8988T (cell line): ENCODE results near the gene SEMA6C.

ENCODE experiments used
- DNase-seq: peaks from one replicate; pipeline ENCODE4 v3.0.0; 2011

The SEMA6C gene

DNA sequence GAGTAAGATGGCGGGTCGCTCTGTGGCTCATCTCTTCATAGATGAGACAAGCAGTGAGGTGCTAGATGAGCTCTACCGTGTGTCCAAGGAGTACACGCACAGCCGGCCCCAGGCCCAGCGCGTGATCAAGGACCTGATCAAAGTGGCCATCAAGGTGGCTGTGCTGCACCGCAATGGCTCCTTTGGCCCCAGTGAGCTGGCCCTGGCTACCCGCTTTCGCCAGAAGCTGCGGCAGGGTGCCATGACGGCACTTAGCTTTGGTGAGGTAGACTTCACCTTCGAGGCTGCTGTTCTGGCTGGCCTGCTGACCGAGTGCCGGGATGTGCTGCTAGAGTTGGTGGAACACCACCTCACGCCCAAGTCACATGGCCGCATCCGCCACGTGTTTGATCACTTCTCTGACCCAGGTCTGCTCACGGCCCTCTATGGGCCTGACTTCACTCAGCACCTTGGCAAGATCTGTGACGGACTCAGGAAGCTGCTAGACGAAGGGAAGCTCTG, 12.4 kb upstream of the SEMA6C start:
- no peak for DNase-seq

DNA sequence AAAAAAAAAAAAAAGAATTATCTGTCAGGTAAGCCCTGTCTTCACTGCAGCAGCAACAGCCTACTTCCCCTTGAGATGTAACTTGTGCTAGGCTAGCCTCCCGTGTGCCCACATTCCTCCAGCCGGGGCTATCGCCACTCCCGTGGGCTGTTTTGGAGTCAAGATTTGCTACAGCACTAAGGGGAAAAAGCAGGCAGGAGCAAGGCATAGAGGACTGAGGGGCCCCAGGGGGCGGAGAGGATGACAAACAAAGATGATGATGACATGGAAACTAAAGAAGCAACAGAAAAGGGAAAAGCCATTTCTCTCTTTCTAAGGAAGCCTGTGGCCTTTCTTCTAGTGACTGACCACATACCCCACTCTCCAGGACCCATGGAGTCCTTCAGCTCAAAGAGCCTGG, 11.9 kb upstream of the SEMA6C start:
- DNase-seq, result no peak

DNA sequence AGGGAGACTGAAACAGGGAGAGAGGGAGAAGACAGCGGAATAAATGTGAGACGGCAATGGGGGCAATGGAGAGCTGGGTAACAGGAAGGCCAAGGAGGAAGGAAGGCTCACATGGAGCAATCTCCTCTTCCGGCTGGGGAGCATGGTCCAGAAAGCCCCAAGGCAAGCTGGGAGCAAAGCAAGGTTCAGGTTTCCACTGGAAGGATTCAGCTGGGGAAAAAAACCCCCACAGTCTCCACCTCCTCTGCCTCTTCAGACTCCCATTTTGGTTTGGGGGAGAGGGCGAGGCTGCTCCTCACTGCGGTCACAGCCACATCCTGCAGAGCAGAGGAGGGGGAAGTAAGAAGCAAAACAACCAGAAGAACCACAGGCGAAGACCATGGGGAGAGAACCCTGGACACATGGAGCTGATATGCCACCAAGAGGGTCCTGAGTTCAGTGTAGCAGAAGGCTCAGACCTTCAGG, 10.7 kb upstream of the SEMA6C start:
- DNase-seq, result no peak

DNA sequence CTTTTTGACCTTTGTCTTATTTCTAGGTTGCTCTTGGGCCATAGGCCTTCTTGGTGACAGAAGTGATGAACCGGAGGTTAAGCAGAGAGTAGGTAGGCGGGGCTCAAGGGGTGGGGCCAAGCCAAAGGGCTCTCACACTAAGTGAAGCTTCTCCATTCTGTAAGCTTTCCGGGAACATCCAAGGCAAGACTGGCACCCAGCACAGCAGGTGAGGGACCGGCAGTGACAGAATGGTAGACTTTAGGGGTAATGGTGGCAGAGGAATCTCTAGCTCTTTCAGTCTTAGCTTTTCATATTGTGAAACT, 10.0 kb upstream of the SEMA6C start, which contains the start of gene TNFAIP8L2:
TSS of gene TNFAIP8L2 (plus strand) at position 135 of the 305 bp plus-strand sequence. CDS start 2,049 bp downstream, outside the sequence.
- DNase-seq, result no peak

DNA sequence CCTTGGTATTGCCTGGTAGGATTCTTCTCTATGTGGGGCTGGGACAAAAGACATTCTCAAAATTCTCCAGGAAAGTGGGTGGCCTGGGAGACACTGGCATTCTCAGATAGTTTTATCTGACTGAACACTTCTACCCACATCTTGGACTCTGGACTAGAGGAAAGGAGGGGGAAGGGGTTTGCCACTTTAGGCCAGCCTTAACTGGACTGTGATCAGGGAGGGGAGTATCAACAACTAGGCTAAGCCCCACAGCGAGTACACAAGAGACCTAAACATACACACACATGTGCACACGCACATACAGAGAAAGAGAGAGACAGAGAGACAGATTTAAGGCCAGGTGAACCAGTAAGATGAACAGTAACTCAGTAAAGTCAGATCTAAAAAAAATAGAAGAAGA, 1.2 kb upstream of the SEMA6C start:
- DNase-seq, result no peak

DNA sequence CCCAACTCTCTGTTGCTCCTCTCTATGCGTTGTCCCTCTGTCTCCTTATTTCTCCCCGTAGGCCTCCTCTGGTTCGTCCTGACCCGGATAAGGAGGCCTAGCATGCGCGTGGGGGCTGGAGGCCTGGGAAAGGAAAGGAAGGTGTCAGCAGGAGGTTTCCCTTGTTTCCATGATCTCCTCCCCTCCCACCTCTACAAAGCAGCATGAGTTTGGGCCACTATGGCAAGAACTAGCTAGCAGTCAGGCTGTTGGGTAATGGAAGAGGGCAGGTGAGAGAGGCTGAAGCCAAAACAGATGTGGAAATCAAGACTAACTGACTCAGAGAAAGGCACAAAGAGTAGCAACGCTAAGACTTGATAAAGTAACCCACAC, 687 bp upstream of the SEMA6C start:
- DNase-seq, result no peak

DNA sequence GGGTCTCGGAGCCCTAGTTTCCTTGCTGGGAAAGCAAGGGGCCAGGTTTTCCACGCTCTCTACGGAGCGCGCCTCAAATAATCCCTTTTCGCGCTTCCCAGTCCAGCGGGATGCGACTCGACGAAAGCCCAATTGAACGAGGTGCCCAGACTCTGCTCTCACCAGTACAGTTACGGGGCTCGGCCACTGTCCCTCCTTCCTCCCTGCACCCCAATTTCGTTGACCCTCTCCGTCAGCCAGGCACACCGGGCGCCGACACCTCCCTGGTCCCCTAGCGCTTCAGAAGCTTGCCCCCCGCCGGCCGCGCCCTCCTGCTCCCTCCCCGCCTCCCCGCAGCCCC, 389 bp downstream of the SEMA6C start:
- no peak for DNase-seq

DNA sequence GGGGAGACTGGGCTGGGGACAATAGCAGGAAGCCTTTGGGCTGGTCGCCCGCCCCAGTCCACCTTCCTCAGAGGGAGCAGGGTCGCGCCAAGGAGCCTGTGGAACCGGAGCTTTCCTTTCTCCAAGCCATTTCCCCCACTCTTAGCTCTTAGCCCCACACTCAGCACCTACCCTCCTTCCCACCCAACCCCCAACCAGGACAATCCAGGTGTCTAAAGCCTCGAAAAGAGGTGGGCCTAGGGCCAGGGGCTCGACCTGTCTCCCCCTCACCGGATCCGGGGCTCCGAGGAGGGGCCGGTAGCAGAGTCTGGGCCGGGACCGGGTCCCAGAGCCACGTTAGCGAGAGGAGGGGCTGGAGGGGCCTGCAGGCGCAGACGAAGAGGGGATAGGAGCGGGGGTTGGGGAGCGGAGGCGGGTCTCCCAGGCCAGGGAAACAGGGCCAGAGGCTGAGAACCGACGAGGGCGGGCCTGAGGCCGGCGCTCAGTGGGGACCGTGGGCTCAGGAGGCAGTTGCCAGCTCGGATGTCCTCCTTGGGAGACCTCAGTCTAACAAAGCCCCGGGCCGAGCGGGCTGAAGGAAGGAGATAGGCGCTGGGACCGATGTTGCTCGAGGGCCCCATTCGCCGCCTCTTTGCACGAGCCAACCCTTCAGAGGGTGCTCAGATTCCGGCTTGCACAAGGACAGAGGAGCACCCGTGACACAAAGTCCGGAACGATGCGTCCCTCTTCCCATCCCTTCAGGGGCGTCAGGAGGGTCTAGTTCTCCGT, 943 bp downstream of the SEMA6C start:
- no peak for DNase-seq

DNA sequence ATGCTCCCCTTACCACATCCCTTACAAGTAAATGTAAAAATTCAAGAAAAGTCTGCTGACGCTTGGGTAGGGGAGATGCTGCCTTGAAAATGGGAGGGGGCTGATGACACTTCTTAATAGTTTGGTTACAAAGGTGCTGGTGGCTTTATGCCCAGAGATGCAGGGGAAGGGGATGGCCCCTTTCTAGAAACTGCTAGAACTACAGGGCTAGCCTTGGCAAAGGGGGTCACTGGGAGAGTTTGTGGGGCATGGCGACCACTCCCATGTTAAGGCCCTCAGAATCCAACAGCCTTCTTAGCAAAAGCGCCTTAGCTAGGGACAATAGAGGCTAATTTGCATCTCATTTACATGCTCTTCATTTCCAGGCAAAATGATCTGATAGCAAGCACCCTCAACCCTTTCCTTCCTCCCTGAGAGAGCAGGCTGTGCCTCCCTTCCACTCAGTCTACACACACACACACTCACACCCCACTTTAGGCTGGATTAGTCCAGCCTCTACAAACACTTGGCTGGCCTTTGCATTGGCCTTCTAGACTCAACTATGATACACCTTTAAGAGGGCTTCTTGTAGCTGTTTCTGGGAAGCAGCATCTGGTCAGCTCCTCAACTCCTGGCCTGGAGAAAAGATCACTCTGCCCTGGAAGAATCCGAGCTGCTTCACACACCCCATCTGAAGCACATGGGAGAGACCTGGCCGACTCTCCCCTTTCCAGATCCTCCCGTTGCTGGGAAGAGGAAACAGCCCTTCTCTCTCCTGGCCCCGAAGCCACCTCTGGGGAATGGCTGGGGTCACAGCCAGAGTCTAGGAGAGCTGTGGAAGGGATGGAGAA, 1.7 kb downstream of the SEMA6C start:
- no peak for DNase-seq

DNA sequence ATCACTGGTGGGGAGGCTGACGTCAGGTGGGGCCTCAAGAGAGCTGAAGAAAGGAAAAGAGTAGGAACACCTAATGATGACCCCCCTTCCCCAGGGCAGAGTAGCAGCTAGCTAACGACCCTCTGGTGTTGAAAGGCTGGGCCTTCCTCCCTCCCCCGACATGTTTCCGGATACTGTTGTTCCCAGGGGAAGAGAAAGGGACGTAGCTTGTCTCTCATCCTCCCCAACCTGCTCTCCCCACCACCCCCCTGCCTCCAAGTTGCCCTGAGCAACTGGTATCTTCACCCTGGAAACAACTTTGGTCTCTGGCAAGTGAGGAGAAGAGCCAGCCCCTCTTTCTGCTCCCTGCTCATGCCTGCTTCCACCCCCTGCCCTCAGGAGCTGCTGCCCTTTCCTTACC, 2.4 kb downstream of the SEMA6C start:
- no peak for DNase-seq

DNA sequence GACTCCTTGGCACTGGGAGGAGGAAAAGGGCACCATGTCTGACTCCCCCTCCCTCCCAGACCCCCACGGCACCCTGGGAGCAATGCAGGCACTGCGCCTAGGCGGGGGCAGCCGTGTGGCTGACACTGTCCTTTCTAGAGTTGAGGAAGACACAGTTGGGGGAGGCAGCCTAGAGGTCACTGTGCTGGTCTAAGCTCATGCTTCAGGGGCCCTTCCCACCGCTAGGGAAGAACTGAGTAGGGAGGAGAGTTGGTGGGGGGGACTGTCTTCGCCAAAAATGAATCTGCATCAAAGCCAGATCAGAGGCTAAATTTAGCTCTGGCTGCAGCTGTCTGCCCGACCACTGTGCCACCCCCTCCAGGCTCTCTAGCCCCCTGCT, 3.4 kb downstream of the SEMA6C start:
- DNase-seq, result no peak

DNA sequence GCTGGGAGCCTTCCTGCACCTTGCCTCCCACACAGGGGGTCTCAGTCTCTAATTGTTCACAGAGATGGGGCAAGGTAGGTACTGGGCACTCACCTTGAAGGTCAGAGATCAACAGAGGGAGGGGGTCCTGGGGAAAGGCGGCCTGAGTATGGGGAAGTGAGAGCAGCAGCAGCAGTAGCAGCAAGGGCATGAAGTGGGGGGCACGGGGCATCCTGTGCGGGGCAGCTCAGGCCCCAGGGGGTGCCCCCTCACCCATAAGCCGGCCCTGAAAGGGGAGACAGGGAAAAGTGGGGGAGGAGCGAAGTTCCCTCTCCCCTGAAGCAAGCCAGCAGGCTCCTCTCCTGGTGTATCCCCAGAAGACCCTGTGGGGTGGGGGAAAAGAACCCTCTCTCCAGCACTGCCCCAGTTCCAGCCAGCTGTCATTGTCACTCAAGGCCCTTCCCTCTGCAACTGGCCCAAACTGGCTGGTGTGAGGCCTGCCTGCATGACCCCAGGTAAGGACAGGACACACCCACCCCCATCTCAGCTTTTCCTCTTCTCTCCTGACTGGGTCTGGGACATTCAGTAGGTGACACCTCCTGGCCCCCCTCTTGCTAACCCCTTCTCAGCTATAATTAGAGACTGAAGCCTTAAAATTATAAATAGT, 3.9 kb downstream of the SEMA6C start:
- DNase-seq, result no peak

DNA sequence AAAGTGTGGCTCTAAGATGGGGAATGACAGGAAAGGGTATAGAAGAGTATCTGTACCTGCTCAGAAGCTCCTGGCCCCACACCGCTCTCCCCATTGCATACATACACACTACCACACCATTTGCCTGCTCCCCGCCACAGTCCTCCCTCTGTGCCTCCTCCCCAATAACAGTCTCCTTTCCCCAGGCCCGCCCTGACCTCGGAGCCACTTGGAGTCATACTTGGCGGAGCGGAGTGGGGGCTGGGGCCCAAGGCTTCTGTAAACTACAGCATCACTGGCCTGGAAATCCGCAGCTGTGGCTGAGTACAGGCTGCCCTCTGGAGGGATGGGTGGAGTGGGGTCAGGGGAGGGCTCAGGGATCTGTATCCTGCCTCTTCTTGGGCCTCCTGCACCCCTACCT, 8.6 kb downstream of the SEMA6C start:
- DNase-seq, result no peak

DNA sequence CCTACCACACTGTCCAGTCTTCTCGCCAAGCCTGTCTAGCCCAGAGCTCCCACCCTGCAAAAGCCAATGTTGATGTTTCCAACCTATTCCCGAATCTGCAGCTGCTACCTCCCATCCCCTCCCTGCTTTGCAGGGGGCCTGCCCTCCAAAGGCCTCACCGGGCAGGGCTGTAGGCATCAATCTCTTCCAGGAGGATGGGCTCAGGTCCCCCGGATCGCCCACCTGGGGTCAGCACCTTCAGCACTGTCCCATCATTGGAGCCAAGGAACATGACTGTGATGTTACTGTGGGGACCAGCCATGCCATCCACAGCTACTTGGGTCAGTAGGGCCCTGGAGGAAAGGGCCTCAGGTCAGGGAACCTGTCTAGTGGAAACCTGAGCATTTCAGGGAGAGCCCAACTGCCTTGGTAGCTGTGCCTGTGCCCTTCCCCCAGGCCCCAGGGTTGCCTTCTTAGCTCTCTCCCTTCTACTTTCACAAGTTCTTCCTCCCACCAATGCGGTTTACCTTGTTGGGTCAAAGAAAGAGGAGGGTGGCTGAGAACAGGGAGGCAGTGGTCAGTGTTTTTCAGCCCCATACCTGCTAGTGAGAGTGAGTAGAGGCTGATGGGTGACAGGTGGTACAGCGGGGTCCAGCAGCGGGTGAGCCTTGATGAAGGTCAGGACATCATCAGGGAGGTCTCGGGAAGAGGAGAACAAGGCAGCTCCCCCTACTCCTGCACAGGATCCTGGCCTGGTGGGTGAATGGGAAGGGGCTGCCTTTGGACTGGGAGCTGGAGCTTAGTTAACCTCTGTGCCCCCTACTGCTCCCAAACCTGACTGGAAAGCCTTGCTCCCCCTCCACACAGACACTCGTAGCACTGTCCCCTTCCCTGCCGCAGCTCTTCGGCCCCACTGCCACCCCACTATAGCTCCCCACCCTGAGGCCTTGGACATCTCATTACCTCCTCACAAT, 10.7 kb downstream of the SEMA6C start:
- DNase-seq, result no peak

DNA sequence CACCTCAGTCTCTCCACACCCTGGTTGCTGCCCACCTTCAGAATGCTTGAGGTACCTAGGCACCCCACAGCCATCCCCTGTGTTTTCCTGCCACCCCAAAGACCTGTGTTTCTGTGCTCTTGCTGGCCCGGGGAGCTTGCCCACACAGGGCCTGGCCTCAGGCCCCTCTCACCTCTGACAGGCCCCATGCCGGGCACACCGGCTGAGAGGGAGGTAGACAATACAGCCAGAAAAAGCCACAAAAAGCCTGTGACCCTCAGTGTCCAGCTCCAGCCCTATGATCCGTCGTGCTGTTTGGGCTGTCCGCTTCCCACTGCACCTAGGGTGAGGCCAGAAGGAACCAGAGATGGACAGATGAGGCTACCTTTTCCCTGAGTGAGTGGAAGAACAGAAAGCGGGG, 11.4 kb downstream of the SEMA6C start:
- DNase-seq, result no peak

DNA sequence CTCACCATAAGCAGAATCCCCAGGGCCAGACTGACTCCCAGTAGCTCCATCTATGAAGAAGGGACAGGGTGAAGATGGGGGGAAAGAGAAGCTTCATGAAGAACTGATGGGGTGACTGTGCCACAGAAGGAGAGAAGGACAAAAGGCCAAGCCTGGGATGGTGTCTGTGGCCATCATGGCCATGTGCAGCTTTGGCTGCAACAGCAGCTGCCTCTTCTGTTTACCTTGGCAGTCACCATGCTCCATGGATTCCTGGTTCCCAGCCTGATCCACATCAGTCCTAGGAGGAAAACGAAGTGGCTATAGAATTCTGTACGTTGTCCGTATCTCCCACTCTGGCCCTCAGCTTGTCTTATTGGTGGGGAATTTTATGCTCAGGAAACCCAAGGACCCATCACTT, 12.0 kb downstream of the SEMA6C start:
- no peak for DNase-seq

DNA sequence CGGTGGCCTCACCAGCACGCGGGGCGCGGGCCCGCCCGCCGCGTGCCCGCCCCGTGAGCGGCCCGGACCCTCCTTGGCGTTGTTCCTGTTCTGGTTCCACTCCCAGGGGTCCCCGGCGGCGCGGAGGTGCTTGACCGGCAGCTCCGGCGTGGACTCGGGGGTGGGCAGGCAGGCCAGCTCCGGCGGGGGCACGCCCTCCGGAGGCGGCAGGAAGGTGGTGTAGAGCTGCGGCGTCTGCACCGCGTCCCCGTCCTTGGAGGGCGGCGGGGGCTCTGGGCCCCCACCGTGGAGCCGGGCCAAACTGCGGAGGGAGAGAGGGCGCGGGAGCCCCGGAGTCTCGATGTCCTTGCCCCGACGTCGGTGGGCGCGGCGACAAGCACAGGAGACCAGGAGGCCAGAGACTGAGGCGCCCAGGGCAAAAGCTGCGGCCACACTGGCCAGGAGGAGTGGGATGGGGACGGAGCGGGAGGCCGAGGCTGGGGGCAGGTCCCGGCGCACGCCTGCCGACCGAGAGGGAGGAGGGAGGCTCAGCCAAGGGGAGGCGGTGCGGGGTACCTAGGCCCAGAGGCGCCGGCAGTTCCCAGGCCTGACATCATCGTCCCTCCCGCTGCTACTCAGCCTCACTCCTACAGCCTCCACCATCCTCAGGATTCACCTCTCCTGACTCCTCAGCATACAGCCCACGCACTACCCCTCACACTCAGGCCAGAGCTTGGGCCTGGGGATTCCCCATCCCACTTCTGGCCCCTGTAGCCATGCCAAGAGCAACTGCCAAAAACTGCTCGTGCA, 13.2 kb downstream of the SEMA6C start:
- no peak for DNase-seq

DNA sequence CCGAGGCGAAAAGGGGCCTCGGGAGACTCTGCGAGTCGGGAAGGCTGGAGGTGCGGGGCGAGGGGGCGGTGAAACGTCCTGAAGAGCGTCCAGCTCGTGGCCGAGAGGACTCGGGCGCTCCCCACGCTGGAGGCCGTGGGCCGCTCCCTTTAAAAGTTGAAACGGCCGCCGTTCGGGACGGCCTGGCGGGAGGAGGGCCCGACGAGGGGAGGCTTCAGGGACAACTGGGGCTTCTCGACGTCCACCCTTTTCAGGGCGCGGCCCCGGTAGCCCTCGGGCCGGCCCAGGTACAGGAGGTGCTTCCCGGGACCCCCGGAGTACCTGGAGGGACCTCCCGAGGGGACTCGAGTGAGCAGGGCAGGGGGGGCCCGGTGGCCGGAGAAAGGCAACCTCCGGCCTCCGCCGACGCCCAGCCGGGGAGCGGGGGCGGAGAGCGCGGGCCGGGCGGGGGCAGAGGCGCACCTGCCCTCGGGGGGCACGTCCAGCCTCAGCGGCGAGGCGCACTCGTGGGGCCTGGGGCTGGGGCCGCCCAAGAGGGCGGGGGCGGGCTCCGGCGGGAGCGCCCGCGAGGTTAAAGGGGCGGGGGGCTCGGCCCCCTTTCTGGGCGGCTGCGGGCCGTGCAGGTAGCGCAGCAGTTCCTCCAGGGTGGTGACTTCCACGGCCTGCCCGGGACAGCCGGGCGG, 14.0 kb downstream of the SEMA6C start:
- no peak for DNase-seq

DNA sequence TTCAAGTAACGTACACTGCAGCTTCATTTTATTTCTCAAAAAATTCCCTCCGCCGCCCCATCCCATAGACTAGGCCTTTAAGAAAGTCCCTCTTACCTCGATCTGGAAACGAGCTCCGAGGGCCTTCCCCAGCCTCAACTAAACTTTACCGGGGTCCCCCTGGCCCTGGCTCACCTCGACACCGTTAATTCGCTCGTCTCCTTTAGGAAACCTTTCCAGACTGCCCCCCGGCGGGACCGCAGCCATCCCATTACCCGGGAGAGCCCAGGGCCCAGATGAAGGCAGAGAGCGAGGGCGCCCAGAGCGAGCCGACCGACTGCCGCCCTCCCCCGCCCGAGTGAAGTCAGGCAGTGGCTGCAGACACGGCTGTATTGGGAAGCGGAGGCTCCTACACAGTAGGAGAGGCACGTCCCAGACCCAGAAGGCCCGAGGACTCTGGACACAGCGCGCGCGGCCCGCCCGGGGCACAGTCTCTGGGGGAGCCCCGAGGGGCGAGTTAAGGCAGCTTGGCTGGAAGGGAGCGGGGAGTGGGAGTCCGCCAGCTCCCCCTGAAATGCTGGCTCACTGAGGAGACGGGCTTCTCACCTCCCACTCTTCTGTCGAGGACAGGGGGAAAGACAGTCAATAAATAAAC, 14.6 kb downstream of the SEMA6C start:
- DNase-seq, result no peak

DNA sequence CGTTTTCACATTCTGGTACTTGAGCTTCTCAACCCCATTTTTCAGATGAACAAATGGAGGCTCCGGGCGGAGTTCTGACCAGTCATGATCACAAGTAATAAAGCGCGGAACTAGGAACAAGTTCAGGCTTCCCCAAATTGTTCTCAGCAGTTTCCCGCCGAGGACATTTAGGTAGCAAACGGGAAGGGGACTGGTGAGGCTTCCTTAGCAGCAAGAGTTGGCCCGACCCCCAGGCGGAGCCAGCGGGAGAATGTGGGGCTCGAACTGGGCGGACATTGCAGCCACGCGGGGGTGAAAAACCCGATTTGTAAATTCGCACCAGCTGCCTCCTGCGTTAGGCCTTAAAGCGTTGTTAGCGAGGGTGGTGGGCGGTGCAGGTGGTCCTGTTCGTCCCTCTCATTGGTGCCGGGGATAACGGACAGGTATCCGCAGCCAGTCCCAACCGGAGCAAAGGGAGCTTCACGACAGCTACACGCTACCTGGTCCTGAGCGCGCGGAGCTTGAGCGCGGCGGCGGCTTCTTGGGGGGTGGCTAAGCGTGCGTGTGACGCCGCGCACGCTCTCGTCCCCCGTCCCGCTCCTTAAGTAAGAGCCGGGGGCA, 15.3 kb downstream of the SEMA6C start:
- no peak for DNase-seq
